Left ventricle myocardium superior (tissue), 1 donor: ENCODE results near the gene RIN3. TPM values are rescaled to one million over a fixed set of nuclear protein-coding genes. Genes with fewer than 3 reads are reported as not detected.

ENCODE experiments used
- ATAC-seq: fragments of 200-7000 bp; cut with Tn5 transposase; one replicate; pipeline ENCODE4 v1.9.1; 2020; ENCODE audit warnings: mild to moderate bottlenecking, moderate library complexity
- DNase-seq: peaks from one replicate; pipeline ENCODE4 v3.0.0-alpha.2; 2020
- intact Hi-C: fragments of 100-400 bp; cut with micrococcal nuclease; formaldehyde crosslinking; loops from one replicate; pipeline ENCODE4 v1.11.0; 2022
- total RNA-seq: library from RNA; stranded (reverse); fragmentation: NEBNext Ultra II Directional; extraction: Animal tissue kit (Norgen Biotek cat#: 25700); gene quantifications from one replicate; pipeline ENCODE4 v1.2.1, GENCODE V29; 2021
- donor health status: DM: no; HTN: yes; CAD: no; lungs with severe emphysema.

The RIN3 gene
- total RNA-seq, 1 donor from 2014 or later = 14.7 TPM

DNA sequence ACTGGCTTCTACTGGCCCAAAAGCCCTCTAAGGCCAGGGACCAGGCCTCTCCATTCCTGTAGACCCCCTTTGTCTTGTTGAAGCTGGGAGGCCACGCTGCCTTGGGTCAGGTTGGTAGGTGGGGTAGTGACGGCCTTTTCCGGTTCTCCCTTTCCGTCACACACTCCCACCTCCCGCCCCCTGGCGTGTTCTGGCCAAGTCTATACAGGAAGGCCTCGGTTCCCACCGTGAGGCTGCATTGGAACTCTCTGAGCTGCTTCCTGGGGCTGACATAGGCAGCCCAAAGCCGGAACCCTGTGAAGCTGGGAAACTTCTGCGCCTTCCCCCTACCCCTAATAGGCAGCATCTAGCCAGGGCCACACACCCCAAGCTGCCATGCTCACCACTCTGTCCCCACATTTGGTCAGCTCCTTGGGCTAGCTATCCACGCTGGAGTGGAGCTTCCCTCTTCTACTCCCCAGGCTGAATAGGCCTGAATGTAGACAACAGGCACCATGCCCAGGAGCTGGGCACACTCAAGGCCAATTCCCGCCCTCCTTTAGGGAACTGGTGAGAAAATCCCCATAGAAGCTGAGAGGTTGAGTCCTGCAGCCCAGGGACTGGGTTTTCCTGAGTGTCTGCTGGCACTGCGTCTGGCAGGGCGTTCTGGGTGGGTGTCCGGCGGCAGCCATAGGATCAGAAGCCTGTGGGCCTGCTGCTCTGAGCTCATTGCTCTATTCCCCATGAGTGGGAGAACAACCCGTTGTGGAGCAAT, 35.7 kb downstream of the RIN3 start:
- ATAC-seq (peak; percentile 62), DNase-seq (peak; percentile 58)
- intact Hi-C loops = no loop called here

- peak; percentile 64 for DNase-seq
- intact Hi-C loops = no loop called here
- peak; percentile 77 for ATAC-seq
Measured at GRCh38 chr14:92549859-92550230, 36.3 kb downstream of the RIN3 start.

GRCh38 chr14:92551044-92551841, 37.7 kb downstream of the RIN3 start:
- ATAC-seq = no peak
- intact Hi-C loops = no loop called here
- no peak for DNase-seq

DNA sequence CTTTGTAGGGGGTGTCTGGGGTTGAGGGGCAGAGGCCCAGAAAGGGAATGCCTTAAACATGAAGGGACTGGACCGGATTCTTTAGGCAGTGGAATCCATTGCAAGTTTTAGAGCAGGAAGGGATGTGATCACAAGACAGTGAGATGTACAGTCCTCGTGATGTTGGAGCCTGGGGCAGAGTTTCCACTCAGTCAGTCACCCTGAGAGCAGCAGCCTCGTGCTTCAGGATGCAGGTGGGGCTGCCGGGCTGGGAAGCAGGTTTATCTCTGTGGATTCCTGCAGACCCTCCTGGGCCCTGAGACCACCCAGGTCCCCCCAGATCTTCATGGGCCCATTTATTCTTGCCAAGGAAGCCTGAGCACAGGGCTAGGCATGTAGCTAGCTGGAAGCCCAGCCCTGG, 38.5 kb downstream of the RIN3 start:
- intact Hi-C loops = no loop called here
- ATAC-seq (no peak), DNase-seq (no peak)

- no peak for ATAC-seq
- no peak for DNase-seq
- intact Hi-C loops = no loop called here
Measured at GRCh38 chr14:92553438-92553837, 39.9 kb downstream of the RIN3 start.

GRCh38 chr14:92555465-92556111, 42.0 kb downstream of the RIN3 start:
- intact Hi-C loops = no loop called here
- DNase-seq (no peak), ATAC-seq (no peak)

DNA sequence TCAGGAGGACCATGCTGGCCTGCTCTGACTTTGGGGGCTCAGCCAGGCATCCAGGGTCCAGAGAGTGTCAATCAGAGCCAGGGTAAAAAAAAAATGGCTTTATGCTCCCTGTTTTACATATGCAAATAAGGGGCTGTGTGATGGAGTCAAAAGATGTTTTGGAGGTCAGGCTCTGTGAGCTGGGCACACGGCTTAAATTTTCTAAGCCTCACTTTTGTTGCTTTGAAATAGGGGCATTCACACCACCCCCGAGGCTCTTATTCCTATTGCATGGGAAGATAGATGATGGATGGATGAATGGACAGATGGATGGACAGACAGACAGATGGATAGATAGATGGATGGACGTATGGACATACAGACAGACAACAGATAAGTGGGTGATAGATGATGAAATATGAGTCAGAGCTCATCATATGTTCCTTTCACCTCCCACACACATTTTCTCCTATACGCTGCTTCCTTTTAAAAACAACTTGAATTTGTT, 42.7 kb downstream of the RIN3 start:
- ATAC-seq (no peak), DNase-seq (no peak)
- intact Hi-C loops = no loop called here

GRCh38 chr14:92556863-92557543, 43.4 kb downstream of the RIN3 start:
- intact Hi-C loops = no loop called here
- DNase-seq (no peak), ATAC-seq (no peak)

DNA sequence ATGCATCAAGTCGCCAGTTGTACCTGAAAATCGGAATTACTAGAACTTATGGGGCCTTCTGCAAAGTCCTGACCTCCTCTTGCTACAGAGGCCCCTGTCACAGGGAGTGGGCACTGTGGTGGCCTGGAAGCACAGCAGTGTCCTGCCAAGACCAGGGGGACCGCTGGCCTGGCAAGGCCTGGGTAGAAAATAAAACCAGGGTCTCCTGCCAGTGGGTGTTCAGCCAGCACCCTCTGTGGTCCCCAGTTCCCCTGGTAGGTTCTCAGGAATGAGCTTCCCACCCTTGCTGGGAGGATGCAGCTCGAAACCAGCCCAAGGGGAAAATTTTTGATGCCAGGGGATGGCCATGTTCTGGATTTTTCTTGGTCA, 43.9 kb downstream of the RIN3 start:
- intact Hi-C loops = no loop called here
- ATAC-seq (no peak), DNase-seq (no peak)

- intact Hi-C loops = no loop called here
- DNase-seq = no peak
- ATAC-seq = no peak
Measured at GRCh38 chr14:92558319-92558718, 44.7 kb downstream of the RIN3 start.

DNA sequence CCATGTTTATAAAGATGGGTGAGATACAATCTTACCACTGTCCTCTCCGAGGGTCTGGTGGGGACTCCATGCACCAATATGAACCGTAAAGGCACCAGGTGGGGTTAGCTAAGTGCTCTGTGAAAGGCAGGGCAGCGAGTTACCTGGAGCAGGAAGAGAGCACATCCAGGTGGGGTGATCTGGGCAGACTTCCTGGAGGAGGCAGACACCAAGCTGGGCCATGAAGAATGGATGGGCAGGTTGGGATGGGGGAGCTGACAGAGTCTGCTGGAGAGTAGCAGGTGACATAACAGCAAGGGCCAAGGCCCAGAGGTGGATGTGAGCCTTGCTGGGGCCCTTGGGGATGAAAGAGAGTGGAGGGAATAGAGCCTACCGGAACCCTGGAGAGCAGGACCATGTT, 45.9 kb downstream of the RIN3 start:
- intact Hi-C loops = no loop called here
- ATAC-seq (no peak), DNase-seq (no peak)

- DNase-seq = no peak
- no peak for ATAC-seq
- intact Hi-C loops = no loop called here
Measured at GRCh38 chr14:92560106-92560865, 46.7 kb downstream of the RIN3 start.

DNA sequence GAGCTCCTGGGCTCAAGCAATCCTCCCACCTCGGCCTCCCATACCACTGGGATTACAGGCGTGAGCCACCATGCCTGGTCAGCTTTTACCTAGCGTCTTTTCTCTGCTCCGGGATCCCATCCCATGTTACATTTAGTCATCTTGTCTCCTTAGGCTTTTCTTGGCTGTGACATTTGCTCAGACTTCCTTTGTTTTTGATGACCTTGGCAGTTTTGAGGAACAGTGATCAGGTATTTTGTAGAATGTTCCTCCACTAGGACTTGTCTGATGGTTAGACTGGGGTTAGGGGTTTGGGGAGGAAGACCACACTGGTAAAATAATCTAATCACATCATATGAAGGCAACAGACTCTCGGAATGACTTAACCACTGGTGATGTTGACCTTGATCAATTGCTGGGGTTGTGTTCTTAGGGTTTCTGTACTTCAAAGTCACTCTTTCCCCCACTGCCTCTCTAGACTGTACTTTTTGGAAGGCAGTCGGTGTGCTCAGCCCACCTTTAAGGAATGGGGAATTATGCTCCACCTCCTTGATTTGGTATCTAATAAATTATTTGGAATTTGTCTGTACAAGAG, 48.4 kb downstream of the RIN3 start:
- no peak for DNase-seq
- ATAC-seq = no peak
- intact Hi-C loops = no loop called here

GRCh38 chr14:92563359-92563758, 49.8 kb downstream of the RIN3 start:
- intact Hi-C loops = no loop called here
- DNase-seq (no peak), ATAC-seq (peak; percentile 45)

- intact Hi-C loops = no loop called here
- ATAC-seq = no peak
- DNase-seq = no peak
Measured at GRCh38 chr14:92563765-92564285, 50.2 kb downstream of the RIN3 start.

DNA sequence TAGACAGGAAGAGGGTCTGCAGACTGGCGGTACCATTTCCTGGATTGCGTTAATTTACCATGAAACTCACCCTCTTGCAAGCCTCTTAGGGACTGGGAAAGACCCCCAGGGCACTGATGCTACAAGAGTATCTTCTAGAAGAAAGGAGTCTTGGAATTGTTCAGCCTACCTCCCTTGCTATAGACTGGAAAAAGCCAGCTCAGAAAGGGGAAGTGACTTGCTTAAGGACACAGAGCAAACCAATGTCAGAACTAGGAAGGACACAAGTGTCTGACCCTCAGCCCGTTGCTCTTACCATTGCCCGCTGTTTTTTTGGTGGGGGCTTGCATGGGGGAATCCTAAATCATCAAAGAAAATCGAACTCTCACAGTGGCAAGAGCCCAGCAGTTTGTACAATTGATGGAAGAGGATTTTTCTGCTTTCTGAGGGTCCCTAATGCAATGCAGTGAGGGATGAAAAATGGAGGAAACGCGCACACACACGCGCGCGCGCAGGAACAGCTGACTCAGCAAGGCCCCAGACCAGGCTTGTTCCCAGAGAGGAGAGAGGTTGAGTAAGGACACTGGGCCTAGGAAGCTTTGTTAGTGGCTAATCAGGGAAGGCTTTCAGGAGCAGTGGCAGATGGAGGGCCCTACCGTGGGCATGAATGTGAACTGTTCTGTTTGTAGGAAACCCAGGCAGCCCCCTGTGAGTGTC, 50.9 kb downstream of the RIN3 start:
- DNase-seq = peak; percentile 53
- ATAC-seq = peak; percentile 26
- intact Hi-C loops = no loop called here

DNA sequence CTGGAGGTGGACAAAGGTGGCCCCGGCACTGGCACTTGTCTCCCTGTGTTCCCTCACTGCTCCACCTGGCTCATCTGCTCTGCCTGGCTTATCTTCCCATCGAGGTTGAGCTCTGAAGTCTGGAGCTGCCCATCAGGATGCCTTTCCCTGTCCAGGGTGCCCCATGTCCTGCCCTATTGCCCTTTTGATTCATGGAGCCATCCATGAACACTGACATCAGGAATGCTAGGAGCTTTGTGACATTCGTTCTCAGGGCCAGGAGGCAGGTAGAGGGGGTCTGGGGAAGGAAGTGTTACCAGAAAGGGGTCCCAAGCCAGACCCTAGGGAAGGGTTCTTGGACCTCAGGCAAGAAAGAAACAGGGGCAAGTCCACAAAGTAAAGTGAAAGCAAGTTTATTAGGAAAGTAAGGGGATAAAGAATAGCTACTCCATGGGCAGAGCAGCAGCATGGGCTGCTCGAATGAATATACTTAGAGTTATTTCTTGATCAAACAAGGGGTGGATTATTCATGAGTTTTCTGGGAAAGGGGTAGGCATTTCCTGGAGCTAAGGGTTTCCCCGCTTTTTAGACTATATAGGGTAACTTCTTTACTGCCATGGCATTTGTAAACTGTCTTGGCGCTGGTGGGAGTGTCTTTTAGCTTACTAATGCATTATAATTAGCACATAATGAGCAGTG, 51.6 kb downstream of the RIN3 start:
- intact Hi-C loops = no loop called here
- DNase-seq = no peak
- no peak for ATAC-seq
